ENCODE measurements around the gene NUP205. TPM values are rescaled to one million over a fixed set of nuclear protein-coding genes. Genes with fewer than 3 reads are reported as not detected.

The NUP205 gene
- total RNA-seq, 3 donors from 2014 or later = 32.5 to 38.9 (median 37.3) TPM

GRCh38 chr7:135562720-135563119, 5.0 kb downstream of the NUP205 start:
- no peaks in the 10 kb centered on the region for H3K9me3 ChIP-seq
- DNase-seq = no peak
- H3K4me3 ChIP-seq = no peak overlapping the region
- no peak for ATAC-seq
- no peaks in the 10 kb centered on the region for H3K36me3 ChIP-seq (ENCODE audit: low read depth)
- H3K4me1 ChIP-seq (ENCODE audit: low read depth) = peaks cover 5% of the 10 kb centered on the region
- intact Hi-C loops (cut with DNase I, micrococcal nuclease) = no loop called here
- TF ChIP-seq CTCF (IDR thresholded peaks at IDR 0.05) = no peak

GRCh38 chr7:135571834-135572233, 14.1 kb downstream of the NUP205 start:
- DNase-seq (no peak), ATAC-seq (no peak)
- H3K4me3 ChIP-seq = no peak overlapping the region
- TF ChIP-seq CTCF (IDR thresholded peaks at IDR 0.05) = no peak
- peaks cover 4% of the 10 kb centered on the region for H3K36me3 ChIP-seq (ENCODE audit: low read depth)
- intact Hi-C loops (cut with DNase I, micrococcal nuclease) = no loop called here
- H3K9me3 ChIP-seq = no peaks in the 10 kb centered on the region
- H3K4me1 ChIP-seq (ENCODE audit: low read depth) = no peaks in the 10 kb centered on the region

GRCh38 chr7:135573541-135573940, 15.8 kb downstream of the NUP205 start:
- intact Hi-C loops (cut with DNase I, micrococcal nuclease) = no loop called here
- Histone ChIP-seq H3K36me3 (ENCODE audit: low read depth) (peaks cover 8% of the 10 kb centered on the region), H3K9me3 (no peaks in the 10 kb centered on the region), H3K4me3 (no peak overlapping the region), H3K4me1 (ENCODE audit: low read depth) (no peaks in the 10 kb centered on the region)
- TF ChIP-seq CTCF (IDR thresholded peaks at IDR 0.05) = no peak
- DNase-seq (no peak), ATAC-seq (no peak)

GRCh38 chr7:135575296-135575695, 17.6 kb downstream of the NUP205 start:
- Histone ChIP-seq H3K4me1 (ENCODE audit: low read depth) (no peaks in the 10 kb centered on the region), H3K36me3 (ENCODE audit: low read depth) (peaks cover 8% of the 10 kb centered on the region), H3K9me3 (no peaks in the 10 kb centered on the region), H3K4me3 (no peak overlapping the region)
- intact Hi-C loops (cut with DNase I, micrococcal nuclease) = no loop called here
- no peak for TF ChIP-seq CTCF (IDR thresholded peaks at IDR 0.05)
- DNase-seq (no peak), ATAC-seq (no peak)

- no peak for DNase-seq
- peaks cover 8% of the 10 kb centered on the region for H3K36me3 ChIP-seq (ENCODE audit: low read depth)
- no peaks in the 10 kb centered on the region for H3K4me1 ChIP-seq (ENCODE audit: low read depth)
- no peak for TF ChIP-seq CTCF (IDR thresholded peaks at IDR 0.05)
- ATAC-seq = no peak
- no peaks in the 10 kb centered on the region for H3K9me3 ChIP-seq
- no peak overlapping the region for H3K4me3 ChIP-seq
- intact Hi-C loops (cut with DNase I, micrococcal nuclease) = no loop called here
Measured at GRCh38 chr7:135578569-135578968, 20.9 kb downstream of the NUP205 start.

Measured in mucosa of descending colon (tissue), 3 donors.